ENCODE data around the gene CCDC134. TPM values are rescaled to one million over a fixed set of nuclear protein-coding genes. Genes with fewer than 3 reads are reported as not detected.

Gene CCDC134
- polyA plus RNA-seq, 1 of the 3 experiments (the other 2 are of a cell fraction), result 2.0 TPM

DNA sequence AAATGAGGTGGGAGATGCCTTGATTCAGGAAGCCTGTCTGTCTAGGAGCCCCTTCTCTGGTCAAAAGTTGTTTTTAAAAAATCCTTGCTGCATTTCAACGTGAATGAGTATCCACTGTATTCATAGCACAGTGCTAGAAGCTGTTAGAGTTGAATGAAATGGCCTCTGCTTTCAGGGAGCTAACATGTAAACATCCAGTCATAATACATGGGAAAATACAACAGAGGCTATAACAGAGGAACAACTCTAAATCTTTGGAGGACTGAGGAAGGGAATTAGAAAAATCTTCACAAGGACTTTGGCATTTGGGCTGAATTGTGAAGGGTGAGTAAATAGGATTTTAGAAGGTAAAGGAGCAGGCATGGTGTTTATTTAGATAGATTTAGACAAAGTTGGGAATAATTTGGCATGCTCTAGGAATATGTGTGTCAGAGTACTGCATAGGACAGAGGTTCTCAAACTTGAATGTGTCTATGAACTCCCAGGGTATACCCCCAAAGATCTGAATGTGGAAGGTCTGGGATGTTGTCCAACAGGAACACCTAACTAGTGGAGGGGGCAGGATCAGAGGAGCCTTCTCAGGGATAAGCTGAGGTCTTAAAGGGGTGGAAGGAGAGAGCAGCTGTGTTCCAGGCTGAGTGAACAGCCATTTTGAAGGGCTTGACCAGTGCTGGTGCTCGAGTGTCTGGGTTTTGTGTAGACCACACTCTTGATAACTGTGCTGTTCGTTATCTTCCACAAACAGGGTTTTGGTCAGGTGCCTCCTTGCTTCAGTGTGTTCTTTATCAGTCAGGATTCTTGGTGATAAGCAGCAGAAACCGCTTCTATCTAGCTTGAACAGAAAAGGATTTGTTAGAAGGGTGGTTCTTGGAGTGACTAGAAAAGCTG lies 45.1 kb downstream of the CCDC134 start:
- DNase-seq, result no peak
- no peaks in the 10 kb centered on the region for H3F3A ChIP-seq (replicated peaks; ENCODE audit: insufficient read depth)
- peaks cover 0 to 3% of the 10 kb centered on the region in 2 experiments; a peak in 1 of 4 replicates for H3K4me1 ChIP-seq (ENCODE audit: control insufficient read depth in 1 of 2, insufficient read depth in 2 of 2, low read depth in 1 of 2, low read length in 1 of 2)
- TF ChIP-seq SMC3 (IDR thresholded peaks at IDR 0.05; ENCODE audit: low read depth, low read length), result no peak
- no peak for TF ChIP-seq PBX3 (IDR thresholded peaks at IDR 0.05)
- TF ChIP-seq, protein P1, sequence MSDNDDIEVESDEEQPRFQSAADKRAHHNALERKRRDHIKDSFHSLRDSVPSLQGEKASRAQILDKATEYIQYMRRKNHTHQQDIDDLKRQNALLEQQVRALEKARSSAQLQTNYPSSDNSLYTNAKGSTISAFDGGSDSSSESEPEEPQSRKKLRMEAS (IDR thresholded peaks at IDR 0.05; ENCODE audit: low read depth), result no peak
- TF ChIP-seq, protein P2, sequence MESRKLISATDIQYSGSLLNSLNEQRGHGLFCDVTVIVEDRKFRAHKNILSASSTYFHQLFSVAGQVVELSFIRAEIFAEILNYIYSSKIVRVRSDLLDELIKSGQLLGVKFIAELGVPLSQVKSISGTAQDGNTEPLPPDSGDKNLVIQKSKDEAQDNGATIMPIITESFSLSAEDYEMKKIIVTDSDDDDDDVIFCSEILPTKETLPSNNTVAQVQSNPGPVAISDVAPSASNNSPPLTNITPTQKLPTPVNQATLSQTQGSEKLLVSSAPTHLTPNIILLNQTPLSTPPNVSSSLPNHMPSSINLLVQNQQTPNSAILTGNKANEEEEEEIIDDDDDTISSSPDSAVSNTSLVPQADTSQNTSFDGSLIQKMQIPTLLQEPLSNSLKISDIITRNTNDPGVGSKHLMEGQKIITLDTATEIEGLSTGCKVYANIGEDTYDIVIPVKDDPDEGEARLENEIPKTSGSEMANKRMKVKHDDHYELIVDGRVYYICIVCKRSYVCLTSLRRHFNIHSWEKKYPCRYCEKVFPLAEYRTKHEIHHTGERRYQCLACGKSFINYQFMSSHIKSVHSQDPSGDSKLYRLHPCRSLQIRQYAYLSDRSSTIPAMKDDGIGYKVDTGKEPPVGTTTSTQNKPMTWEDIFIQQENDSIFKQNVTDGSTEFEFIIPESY (IDR thresholded peaks at IDR 0.05; ENCODE audit: borderline replicate concordance, low read depth), result no peak
- TF ChIP-seq REST (IDR thresholded peaks at IDR 0.05; ENCODE audit: low read depth, low read length), result no peak
- TF ChIP-seq GABPA (IDR thresholded peaks at IDR 0.05; ENCODE audit: low read depth), result no peak
- no peak for TF ChIP-seq CTCF (IDR thresholded peaks at IDR 0.05)
- no peak for TF ChIP-seq MXI1 (IDR thresholded peaks at IDR 0.05; ENCODE audit: low read depth, low read length)
- TF ChIP-seq FOXM1 (IDR thresholded peaks at IDR 0.05; ENCODE audit: low read depth), result no peak
- TF ChIP-seq EP300 (IDR thresholded peaks at IDR 0.05; ENCODE audit: borderline replicate concordance in 1 of 2, low read depth in 1 of 2, low read length in 1 of 2), result no peak
- no peak for TF ChIP-seq MEF2A (IDR thresholded peaks at IDR 0.05; ENCODE audit: borderline replicate concordance, low read depth)
- no peak for TF ChIP-seq USF1 (IDR thresholded peaks at IDR 0.05; ENCODE audit: borderline replicate concordance, low read depth)
- TF ChIP-seq TAF1 (IDR thresholded peaks at IDR 0.05; ENCODE audit: borderline replicate concordance, low read depth, low read length), result no peak
- TF ChIP-seq JUND (IDR thresholded peaks at IDR 0.05), result no peak
- TF ChIP-seq EZH2phosphoT487 (IDR thresholded peaks at IDR 0.05; ENCODE audit: borderline replicate concordance, low read depth), result no peak
- TF ChIP-seq CHD2 (IDR thresholded peaks at IDR 0.05; ENCODE audit: low read length, partially characterized antibody), result no peak
- no peak overlapping the region; a peak in 1 of 4 replicates for H3K27ac ChIP-seq (ENCODE audit: low read depth in 2 of 2, low read length in 1 of 2)
- no peaks in the 10 kb centered on the region for H3K36me3 ChIP-seq (replicated peaks in 1 of 2; ENCODE audit: control insufficient read depth in 1 of 2, insufficient read depth in 2 of 2, low read length in 1 of 2)
- H3K79me2 ChIP-seq (ENCODE audit: insufficient read depth), result no peaks in the 10 kb centered on the region
- no peak overlapping the region for H3K4me3 ChIP-seq (ENCODE audit: low read depth in 2 of 2, low read length in 1 of 2)
- H3K9me2 ChIP-seq, result no peaks in the 10 kb centered on the region
- ChIA-PET POLR2A (no interaction called here), CTCF (interaction anchor here (1.1 kb wide), 1 partner anchor 148 kb away, joined by 3 read pairs; no protein-coding TSS in a partner anchor)
- H3K4me2 ChIP-seq, result no peak overlapping the region
- H3K9me3 ChIP-seq, result no peaks in the 10 kb centered on the region
- WGBS (ENCODE audit: low lambda C conversion rate), result 75% methylated on average over 3 of the region's 4 CpGs
- no peaks in the 10 kb centered on the region for H4K20me1 ChIP-seq (ENCODE audit: insufficient read depth)
- H2AFZ ChIP-seq (ENCODE audit: low read depth), result no peak overlapping the region
- no peaks in the 10 kb centered on the region for H3K27me3 ChIP-seq (ENCODE audit: insufficient read depth)
- no peak overlapping the region for H3K9ac ChIP-seq
